Stimulated activated CD4-positive, alpha-beta T cell treated with anti-CD3 and anti-CD28 coated beads, Interleukin-1b, Interleukin-23, amount 100 ng/mL, for 4 hours (primary cell): ENCODE results near the gene DUS4L.
A peak's percentile ranks its signal among the peaks of the same experiment; 100 is the strongest.

ENCODE experiments used
- DNase-seq, 2 donors: peaks; one replicate each; pipeline ENCODE4 v3.0.0-alpha.2; 2020; ENCODE audit warnings: low read depth in 2 of 2

Gene DUS4L

DNA sequence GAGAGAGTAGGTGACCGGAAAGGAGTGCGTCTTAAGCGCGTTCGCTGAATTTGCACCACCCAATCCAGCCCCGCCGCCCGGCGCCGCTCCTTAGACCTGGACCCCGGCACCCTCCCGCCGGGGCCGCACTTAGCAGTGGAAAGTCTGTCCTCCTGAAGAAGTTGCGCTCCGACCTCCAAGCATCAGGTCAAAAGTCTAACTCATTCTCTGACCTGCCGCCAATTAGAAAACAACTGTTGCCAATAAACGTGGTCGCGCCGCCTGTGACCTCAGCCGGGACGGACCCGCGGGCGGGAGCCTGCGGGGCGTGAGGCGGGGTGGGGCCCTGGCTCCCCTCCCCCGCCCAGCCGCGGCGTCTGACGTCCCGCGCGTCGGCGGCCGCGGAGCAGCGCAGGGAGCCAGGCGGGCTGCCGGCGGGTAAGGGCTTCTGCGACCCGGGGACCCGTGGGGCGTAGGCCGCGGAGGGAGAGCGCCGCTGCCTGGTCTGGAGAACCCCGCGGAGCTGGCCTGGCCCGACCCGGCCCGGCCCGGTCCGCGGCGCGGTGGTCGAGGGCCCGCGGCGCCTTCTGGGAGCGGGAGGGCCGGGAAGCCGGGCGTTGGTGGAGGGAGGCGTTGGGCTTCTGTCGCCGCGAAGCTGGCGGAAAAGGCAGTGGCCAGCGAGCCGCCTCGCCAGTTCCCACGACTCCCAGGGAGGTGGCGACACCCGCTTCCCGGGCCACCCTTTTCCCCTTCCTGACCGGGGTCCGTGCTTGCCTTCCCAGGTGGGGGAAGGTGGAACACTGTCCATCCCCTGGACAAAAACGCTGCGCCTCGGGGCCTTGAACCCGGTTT, 16.3 kb downstream of the DUS4L start, which contains the start of gene BCAP29:
Gene BCAP29, plus strand, starts transcription at position 362 of the 831 bp plus-strand sequence. CDS start 527 bp downstream, outside the sequence.
- peak; percentile 50 to 69 for DNase-seq

DNA sequence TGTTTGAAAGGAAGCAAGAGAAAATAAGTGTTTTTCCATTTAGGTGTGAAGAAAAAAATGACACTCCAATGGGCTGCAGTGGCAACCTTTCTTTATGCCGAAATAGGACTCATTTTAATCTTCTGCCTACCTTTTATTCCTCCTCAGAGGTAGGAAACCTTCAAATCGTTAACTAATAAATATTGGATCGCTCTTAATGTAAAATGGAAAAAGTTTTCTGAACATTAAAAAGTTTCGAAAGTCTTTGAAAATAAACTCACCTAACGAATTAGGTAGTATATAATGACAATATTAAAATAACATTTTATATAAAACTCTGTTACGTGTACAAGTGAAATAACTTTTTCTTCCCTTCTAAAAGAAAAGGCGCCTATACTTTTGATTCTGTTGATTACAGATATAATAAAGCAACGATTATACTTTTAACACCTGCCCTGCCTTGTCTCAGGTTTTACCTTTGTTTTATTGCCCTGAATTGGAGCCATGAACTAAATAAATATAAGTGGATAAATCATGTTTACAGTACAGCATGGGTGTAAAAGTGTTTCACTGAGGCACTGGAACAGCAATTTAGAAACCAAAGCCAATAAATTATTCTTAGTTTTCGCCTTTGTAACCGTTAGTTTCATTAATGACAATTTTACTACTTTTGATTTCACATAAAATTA, 17.1 kb downstream of the DUS4L start:
- DNase-seq, result no peak

DNA sequence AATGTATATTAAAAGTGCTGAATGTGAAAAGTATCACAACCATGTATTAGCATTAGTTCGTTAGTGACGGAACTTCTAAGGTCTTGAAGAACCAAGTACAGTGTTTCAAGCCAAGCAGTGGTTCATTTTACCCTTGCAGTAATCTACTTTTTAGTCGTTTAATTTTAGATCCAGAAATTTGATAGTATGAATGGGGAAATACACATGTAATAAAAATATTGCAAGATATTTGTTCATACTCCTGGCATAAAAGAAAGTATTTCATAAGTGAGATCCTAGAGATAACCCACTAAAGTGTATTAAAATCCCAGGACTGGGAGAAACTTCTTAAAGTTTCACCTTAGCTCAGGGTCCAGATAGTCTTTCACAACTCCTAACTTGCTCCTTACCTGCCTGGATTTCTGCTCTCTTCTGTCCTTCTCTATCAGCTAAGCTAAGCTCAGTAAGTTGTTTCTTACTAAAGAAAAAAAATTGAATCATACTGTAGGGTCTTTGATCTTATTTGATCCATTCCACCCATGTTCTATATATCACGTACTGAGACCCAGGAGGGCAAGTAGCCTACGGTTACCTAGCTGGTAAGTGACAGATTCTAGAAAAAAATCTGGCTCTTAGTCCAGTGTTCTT, 17.7 kb downstream of the DUS4L start:
- no peak for DNase-seq

DNA sequence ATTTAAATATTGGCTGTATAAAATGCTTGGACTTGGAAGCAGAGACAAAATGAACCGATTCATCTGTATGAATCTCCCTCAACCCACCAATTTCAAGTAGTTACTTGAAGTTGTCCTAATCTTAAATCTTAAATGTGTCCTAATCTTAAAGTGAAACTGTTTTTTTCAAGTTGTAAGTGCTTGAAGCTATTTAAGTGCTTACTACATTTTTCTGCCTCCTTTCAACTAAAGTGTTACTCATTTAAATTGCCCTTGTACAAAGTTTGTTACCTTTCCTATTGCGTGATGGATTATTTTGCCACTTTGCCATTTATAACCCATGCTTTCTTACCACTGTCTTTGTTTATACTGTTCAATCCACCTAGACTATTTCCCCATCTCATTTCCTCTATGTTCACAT, 19.1 kb downstream of the DUS4L start:
- DNase-seq, result no peak

DNA sequence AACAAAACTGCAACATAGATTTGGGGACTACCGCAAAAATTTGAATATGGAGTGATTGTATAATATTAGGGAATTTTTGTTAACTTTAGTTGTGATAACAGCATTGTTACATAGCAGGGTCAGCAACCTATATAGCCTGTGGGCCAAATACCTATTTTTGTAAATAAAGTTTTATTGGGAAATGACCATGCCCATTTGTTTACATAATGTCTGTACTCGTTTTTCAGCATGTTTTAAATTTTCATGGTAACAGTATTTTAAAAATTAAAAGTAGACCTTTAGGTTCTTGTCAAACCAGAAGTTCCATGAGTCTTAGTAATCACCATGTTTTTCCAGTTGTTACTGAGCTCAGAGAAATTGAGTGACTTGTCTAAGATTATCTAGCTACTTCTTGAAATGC, 20.9 kb downstream of the DUS4L start:
- no peak for DNase-seq

- DNase-seq, result no peak
Measured at GRCh38 chr7:107588529-107589130, 24.9 kb downstream of the DUS4L start.

- DNase-seq, result no peak
Measured at GRCh38 chr7:107591421-107591820, 27.6 kb downstream of the DUS4L start.

- DNase-seq, result no peak
Measured at GRCh38 chr7:107592361-107593024, 28.7 kb downstream of the DUS4L start.

DNA sequence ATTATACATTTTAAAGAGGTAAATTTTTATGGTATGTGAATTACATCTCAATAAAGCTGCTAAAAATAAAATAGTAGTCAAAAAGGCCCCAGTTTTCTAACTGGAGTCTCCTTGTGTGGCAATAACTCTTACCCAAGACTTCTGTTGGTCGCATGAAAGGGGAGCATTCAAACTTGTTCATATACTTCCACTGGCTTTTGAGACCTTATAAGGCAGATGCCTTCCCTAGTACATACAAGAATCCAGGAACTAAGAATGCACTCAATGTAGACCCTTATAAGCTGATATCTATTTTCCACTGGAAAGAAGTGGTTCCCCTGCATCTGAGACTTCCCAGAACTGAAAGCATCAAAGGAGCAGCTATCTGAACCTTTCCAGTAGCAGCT, 29.2 kb downstream of the DUS4L start:
- no peak for DNase-seq

DNA sequence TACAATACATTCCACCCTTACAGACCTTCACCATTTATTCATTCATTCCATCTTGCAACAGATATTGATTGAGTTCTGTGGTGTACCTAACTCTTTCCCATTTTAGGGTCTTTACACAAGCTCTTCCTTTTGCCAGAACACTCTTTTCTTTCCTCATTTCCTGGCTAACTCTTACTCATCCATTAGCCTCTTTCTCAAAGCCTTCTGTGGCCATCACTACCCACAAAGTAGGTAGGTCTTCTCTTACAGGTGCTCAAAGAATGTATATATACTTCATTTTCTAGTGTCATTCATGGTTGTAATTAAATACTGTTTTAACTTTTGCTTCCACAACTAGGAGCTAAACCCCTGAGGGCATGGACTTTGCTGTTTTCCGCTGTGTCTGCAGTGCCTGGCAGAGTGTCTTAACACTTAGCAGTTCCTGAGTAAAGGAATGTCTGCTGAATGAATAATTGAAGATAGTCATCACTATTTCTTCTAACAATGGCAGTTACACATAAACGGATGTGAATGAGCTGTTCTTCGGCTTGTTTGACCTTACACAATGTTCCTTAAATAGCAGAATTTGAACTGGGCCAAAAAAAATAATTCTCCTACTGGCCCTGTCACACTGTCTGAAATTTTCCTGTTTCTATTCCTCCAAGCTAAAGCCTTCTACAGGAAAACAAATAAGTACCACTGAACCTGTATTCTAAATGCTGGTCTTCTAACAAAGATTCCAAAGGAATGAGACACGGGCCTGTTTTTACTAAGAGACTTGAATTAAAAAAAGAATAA, 31.4 kb downstream of the DUS4L start:
- no peak for DNase-seq

GRCh38 chr7:107596881-107597581, 33.3 kb downstream of the DUS4L start:
- no peak for DNase-seq

GRCh38 chr7:107597582-107597916, 33.8 kb downstream of the DUS4L start:
- DNase-seq, result no peak

DNA sequence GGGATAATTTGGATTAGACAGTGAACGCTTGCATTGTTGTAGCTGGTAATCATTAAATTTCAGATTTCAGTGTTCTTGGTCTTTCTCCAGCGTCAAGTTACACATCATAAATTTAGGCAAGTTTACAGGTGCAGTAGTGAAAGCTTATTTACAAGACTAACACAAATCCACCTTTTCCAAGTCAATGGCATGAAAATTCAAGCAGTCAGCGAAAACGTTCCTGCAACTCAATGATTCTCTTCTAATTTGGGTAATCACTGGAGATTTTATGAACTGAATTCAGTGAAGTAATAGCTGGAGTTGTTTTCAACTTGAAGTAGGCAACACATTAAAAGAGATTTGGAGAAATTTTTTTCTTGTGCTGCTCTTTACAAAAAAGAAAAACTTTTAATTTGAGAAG, 34.2 kb downstream of the DUS4L start:
- no peak for DNase-seq

DNA sequence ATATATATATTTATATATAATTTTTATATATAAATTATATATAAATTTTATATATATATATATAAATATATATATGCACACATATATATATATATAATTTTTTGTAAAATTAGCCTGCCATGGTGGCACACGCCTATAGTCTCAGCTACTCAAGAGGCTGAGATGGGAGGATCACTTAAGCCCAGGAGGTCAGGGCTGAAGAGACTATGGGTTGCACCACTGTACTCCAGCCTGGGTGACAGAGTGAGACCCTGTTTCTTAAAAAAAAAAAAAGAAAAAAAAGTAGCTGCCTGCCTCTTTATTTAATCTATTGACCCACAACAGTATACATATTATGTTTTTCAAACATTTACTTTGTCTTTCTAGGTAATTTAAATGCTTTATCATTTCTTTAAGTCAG, 35.5 kb downstream of the DUS4L start:
- no peak for DNase-seq

- DNase-seq, result no peak
Measured at GRCh38 chr7:107600816-107601215, 37.0 kb downstream of the DUS4L start.

GRCh38 chr7:107605218-107605815, 41.5 kb downstream of the DUS4L start:
- DNase-seq, result no peak

GRCh38 chr7:107606303-107606702, 42.5 kb downstream of the DUS4L start:
- no peak for DNase-seq

- DNase-seq, result no peak
Measured at GRCh38 chr7:107609811-107610261, 46.1 kb downstream of the DUS4L start.

DNA sequence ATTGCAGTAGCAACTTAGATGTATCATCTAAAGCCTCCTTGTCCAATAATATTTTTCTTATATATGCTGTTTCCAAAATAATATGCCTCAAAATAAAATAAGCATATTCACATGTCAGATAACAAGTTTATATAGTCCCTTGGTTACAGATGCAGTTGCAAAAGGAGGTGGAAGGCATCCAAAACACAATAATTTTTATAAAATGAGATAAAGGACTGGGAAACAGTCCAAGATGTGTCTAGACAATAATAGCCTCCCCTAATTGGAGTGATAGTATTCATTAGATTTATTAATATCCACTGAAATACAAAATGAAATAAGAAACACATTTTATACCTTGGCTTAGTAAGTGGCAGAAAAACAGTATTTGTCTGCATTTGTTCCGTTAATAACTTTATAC, 46.6 kb downstream of the DUS4L start:
- DNase-seq, result no peak

- DNase-seq, result no peak
Measured at GRCh38 chr7:107613439-107613838, 49.7 kb downstream of the DUS4L start.
